ENCODE results near the gene PFDN1.

GRCh38 chr5:140261403-140262171 lies 41.3 kb downstream of the PFDN1 start:
- no peak for TF ChIP-seq POLR2A (IDR thresholded peaks at IDR 0.05)
- TF ChIP-seq, protein P1, sequence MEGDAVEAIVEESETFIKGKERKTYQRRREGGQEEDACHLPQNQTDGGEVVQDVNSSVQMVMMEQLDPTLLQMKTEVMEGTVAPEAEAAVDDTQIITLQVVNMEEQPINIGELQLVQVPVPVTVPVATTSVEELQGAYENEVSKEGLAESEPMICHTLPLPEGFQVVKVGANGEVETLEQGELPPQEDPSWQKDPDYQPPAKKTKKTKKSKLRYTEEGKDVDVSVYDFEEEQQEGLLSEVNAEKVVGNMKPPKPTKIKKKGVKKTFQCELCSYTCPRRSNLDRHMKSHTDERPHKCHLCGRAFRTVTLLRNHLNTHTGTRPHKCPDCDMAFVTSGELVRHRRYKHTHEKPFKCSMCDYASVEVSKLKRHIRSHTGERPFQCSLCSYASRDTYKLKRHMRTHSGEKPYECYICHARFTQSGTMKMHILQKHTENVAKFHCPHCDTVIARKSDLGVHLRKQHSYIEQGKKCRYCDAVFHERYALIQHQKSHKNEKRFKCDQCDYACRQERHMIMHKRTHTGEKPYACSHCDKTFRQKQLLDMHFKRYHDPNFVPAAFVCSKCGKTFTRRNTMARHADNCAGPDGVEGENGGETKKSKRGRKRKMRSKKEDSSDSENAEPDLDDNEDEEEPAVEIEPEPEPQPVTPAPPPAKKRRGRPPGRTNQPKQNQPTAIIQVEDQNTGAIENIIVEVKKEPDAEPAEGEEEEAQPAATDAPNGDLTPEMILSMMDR (IDR thresholded peaks at IDR 0.05 in 8 of 11, conservative IDR thresholded peaks at IDR 0.05 in 3 of 11), result no peak

All from spleen (tissue), 7 donors.